Measurements from ENCODE around the gene CYP2W1.
"Not testable (repeated sequence)": the region's sequence is repeated elsewhere in the genome, so short reads cannot be mapped to it uniquely, and the experiment has no call there.

The CYP2W1 gene

GRCh38 chr7:1030444-1031070 is 47.6 kb downstream of the CYP2W1 start:
- DNase-seq: no peak

- DNase-seq: no peak
Observed at GRCh38 chr7:1031716-1032455, 48.9 kb downstream of the CYP2W1 start.

- DNase-seq: no peak
Observed at GRCh38 chr7:1032536-1033181, 49.7 kb downstream of the CYP2W1 start.

- DNase-seq: no peak
Observed at GRCh38 chr7:1033546-1034145, 50.7 kb downstream of the CYP2W1 start.

GRCh38 chr7:1034769-1035168 is 51.8 kb downstream of the CYP2W1 start:
- not testable (repeated sequence) for DNase-seq

- not testable (repeated sequence) for DNase-seq
Observed at GRCh38 chr7:1036164-1036928, 53.4 kb downstream of the CYP2W1 start.

All from suppressor macrophage treated with lipopolysaccharide for 1 hour (primary cell).